SK-N-SH (cell line): ENCODE data around the gene FGGY.

Experiments
- CHD2 ChIP-seq: fragments of 150-350 bp; IDR thresholded peaks from 2 replicates; pipeline ENCODE4 v1.6.1; 2018; ENCODE audit warnings: low read length; ENCODE audit not compliant: partially characterized antibody
- FOXM1 ChIP-seq: IDR thresholded peaks from 2 replicates; pipeline ENCODE4 v1.4.0; 2012; ENCODE audit warnings: low read depth, mild to moderate bottlenecking
- JUND ChIP-seq: IDR thresholded peaks from 2 replicates; pipeline ENCODE4 v1.4.0; 2012
- NFIC ChIP-seq: IDR thresholded peaks from 2 replicates; pipeline ENCODE4 v1.4.0; 2012; ENCODE audit warnings: borderline replicate concordance
- POLR2AphosphoS5 ChIP-seq: IDR thresholded peaks from 2 replicates; pipeline ENCODE4 v1.6.1; 2012; ENCODE audit warnings: low read depth, low read length
- RAD21 ChIP-seq: IDR thresholded peaks from 2 replicates; pipeline ENCODE4 v1.6.1; 2012; ENCODE audit warnings: mild to moderate bottlenecking, low read length
- RCOR1 ChIP-seq: fragments of 150-350 bp; IDR thresholded peaks from 2 replicates; pipeline ENCODE4 v1.6.1; 2017; ENCODE audit warnings: antibody characterized with exemption, low read length
- SIN3A ChIP-seq: IDR thresholded peaks from 2 replicates; pipeline ENCODE4 v1.6.1; 2012; ENCODE audit warnings: low read depth, mild to moderate bottlenecking, low read length, moderate library complexity, borderline replicate concordance
- TAF1 ChIP-seq: IDR thresholded peaks from 2 replicates; pipeline ENCODE4 v1.6.1; 2012; ENCODE audit warnings: low read depth, mild to moderate bottlenecking, low read length, moderate library complexity, borderline replicate concordance
- TF ChIP-seq, protein P1 (sequence below): fragments of 200-600 bp; sonication (generic); IDR thresholded peaks from 2 replicates; pipeline ENCODE4 v1.6.1; 2017; ENCODE audit warnings: antibody characterized with exemption, mild to moderate bottlenecking, moderate library complexity
- TF ChIP-seq, protein P2 (sequence below): IDR thresholded peaks from 2 replicates; pipeline ENCODE4 v1.6.1; 2012; ENCODE audit warnings: mild to moderate bottlenecking, low read depth, low read length, moderate library complexity

DNA sequence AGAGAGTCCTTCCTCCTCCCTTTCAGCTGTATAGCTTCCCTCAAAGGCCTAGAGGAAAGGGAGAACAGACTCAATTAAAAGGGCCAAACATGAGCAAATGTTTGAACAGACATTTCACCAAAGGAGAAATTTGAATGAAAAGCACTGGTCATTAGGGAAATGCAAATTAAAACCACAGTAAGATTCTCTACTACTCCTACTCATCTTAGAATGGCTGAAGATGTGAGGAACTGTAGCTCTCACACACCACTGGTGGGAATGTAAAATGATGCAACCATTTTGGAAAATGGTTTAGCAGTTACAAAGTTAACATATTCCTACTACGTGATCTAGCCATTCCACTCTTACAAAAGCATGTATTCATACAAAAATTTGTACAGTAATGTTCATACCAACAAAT is 264.9 kb downstream of the FGGY start:
- TF ChIP-seq, protein P1, sequence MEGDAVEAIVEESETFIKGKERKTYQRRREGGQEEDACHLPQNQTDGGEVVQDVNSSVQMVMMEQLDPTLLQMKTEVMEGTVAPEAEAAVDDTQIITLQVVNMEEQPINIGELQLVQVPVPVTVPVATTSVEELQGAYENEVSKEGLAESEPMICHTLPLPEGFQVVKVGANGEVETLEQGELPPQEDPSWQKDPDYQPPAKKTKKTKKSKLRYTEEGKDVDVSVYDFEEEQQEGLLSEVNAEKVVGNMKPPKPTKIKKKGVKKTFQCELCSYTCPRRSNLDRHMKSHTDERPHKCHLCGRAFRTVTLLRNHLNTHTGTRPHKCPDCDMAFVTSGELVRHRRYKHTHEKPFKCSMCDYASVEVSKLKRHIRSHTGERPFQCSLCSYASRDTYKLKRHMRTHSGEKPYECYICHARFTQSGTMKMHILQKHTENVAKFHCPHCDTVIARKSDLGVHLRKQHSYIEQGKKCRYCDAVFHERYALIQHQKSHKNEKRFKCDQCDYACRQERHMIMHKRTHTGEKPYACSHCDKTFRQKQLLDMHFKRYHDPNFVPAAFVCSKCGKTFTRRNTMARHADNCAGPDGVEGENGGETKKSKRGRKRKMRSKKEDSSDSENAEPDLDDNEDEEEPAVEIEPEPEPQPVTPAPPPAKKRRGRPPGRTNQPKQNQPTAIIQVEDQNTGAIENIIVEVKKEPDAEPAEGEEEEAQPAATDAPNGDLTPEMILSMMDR: no peak
- TF ChIP-seq RAD21 (no peak), NFIC (no peak), POLR2AphosphoS5 (no peak), TAF1 (no peak), CHD2 (no peak), SIN3A (no peak), JUND (no peak), FOXM1 (no peak), RCOR1 (no peak)
- TF ChIP-seq, protein P2, sequence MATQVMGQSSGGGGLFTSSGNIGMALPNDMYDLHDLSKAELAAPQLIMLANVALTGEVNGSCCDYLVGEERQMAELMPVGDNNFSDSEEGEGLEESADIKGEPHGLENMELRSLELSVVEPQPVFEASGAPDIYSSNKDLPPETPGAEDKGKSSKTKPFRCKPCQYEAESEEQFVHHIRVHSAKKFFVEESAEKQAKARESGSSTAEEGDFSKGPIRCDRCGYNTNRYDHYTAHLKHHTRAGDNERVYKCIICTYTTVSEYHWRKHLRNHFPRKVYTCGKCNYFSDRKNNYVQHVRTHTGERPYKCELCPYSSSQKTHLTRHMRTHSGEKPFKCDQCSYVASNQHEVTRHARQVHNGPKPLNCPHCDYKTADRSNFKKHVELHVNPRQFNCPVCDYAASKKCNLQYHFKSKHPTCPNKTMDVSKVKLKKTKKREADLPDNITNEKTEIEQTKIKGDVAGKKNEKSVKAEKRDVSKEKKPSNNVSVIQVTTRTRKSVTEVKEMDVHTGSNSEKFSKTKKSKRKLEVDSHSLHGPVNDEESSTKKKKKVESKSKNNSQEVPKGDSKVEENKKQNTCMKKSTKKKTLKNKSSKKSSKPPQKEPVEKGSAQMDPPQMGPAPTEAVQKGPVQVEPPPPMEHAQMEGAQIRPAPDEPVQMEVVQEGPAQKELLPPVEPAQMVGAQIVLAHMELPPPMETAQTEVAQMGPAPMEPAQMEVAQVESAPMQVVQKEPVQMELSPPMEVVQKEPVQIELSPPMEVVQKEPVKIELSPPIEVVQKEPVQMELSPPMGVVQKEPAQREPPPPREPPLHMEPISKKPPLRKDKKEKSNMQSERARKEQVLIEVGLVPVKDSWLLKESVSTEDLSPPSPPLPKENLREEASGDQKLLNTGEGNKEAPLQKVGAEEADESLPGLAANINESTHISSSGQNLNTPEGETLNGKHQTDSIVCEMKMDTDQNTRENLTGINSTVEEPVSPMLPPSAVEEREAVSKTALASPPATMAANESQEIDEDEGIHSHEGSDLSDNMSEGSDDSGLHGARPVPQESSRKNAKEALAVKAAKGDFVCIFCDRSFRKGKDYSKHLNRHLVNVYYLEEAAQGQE: no peak
